IPS DF 19.7 (cell line): ENCODE results near the gene POU2AF1.

Source experiments
- DNase-seq: peaks from one replicate; pipeline ENCODE4 v3.0.0-alpha.2; 2013; ENCODE audit warnings: low read depth, low spot score

Gene POU2AF1

DNA sequence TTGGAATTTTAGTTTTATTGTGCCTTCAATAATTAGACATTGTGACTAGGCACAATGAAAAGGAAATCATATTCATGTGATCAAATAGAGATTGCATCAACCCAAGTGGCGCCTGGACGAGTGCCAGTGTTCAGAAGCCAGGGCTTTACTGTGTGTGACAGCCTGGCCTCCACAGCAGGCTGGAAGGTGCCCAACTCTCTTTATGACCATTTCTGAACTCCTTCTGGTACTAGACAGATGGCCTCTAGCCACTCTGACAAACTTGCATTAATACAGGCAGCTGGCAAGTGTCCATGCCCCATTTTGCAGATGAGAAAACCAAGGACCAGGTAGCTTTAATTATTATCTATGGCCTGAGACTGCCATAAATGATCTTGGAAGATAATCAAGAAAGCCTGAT lies 8.3 kb upstream of the POU2AF1 start:
- DNase-seq, result no peak

DNA sequence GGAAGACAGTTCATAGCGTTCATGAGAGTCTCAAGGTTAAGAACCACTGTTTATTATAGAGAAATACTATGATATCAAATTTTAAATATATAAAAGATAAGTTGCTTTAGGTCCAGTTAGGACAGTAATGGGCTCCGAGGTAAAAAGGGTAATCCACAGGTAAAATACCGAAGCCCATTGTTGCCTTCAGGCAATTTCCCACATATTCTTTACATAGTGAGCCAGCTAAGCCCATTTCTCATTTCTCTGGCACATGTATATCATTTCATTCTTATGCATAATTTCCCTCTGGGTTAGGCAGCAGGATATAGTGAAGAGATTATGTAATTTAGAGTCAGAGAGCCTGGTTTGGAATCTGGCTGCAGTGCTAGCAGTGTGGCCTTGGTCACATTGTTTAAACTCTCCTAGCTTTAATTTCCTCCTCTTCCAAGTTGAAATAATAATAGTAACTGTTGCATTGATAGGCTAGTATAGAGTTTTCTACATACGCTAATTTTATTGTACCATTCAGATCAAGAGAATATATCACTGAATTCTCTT lies 7.6 kb upstream of the POU2AF1 start:
- DNase-seq, result no peak

- no peak for DNase-seq
Observed at GRCh38 chr11:111384494-111384893, 5.4 kb upstream of the POU2AF1 start.

DNA sequence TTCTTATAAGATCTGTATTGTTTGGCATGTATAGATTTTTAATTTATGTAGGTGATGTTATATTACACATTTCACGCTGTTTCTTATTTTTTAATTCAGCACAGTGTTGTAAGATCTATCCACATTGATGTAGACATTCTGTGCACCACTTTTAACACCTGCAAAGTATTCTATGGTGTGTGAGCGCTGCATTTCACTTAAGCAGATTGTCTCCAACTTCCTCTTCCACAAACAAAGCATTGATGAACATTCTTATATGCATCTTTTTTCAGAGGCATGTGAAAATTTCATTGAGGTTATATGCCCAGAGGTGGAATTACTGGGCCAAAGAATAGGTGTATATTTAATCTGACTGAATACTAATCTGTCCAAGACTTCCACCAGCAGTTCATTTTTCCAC lies 3.4 kb upstream of the POU2AF1 start:
- no peak for DNase-seq

DNA sequence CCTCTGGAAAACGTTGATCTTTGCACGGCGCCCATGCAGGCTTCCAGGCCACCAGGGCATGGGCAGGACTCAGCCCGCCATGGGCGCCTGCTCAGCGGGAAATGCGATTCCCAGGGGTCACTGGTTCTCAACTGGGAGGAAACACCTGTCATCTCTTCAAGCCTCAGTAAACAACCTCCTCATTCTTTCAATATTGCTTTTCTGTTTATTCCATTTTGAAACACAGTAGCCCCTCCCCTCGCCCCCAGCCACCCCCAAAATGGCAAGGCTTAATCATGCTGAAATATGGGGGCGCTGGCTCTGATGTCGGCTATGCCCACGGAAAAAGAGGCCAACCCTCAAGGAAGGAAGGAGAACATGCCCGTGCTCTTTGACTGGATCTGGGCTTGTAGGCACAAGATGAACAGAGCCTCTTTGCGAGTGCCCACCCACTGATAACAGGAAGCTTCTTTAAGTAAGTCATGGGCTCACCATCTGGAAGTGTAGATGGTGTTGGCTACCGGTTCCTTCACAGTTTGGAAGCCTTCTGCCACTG lies 594 bp upstream of the POU2AF1 start:
- DNase-seq, result no peak

DNA sequence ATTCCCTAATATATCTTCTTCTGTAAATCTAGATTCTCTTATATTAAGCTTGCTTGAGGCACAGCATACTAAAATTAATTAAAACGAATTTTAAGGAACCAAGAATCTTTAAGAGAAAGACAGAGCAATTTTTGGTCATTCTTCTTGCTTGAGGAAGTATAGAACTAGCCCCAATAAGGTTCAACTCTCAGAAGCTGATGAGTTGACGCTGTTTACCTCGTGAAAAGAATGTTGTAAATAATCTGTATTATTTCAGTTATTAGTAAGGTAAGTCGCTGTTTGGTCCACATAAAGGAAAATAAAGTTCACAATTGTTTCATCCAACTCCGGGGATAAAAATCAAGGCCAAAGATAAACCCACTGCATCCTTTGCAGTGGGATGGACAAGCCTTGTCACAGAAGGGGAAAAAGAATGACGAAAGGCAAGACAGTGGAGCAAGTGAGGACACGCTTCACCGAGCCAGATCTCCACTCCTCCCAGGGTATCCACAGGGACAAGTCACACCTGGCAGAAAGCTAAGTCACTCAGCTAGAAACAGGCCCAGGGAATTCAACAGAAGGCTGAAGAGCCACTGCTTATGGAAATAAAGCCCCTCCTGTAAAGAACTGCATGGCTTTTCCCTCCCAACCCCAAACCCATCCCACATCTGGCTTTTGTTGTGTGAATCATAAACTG lies 752 bp downstream of the POU2AF1 start:
- DNase-seq, result no peak

- no peak for DNase-seq
Observed at GRCh38 chr11:111376181-111376871, 2.7 kb downstream of the POU2AF1 start.

DNA sequence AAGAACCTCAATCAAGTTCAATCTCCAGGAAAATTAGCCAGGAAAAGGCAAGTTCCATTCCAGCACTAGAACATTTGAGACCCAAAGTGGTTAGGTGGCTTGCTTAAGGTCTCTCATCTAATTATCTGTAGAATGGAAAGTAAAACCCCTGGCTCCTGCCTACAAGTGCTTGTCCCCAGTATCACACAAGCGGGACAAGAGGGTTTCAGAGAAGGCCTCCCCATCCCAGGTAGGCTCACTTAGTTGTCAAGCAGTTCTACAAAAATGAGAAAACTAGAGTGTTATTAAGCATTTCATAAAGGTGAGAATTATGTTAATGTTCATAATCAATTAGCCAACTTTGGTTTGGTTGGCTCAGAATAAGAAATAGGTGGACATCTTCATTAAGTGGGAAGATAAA lies 5.5 kb downstream of the POU2AF1 start:
- no peak for DNase-seq

DNA sequence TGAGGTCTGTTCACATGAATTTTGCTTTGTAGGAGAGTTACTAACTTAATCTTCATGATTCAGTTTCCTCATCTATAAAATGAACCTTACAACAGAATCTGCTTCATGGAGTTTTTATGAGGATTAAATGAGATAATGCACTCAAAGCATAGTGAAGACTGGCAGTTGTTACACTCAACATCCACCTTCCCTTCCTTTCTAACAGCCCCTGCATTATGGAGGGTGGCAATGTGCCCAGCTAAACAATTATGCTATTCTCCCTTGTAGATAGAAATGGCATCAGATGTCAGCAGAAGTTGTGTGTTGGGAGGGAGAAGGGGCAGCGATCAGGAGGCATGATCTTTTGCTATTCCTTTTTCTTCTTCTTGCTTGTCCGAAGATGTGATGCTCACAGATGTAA lies 6.5 kb downstream of the POU2AF1 start:
- DNase-seq, result no peak

DNA sequence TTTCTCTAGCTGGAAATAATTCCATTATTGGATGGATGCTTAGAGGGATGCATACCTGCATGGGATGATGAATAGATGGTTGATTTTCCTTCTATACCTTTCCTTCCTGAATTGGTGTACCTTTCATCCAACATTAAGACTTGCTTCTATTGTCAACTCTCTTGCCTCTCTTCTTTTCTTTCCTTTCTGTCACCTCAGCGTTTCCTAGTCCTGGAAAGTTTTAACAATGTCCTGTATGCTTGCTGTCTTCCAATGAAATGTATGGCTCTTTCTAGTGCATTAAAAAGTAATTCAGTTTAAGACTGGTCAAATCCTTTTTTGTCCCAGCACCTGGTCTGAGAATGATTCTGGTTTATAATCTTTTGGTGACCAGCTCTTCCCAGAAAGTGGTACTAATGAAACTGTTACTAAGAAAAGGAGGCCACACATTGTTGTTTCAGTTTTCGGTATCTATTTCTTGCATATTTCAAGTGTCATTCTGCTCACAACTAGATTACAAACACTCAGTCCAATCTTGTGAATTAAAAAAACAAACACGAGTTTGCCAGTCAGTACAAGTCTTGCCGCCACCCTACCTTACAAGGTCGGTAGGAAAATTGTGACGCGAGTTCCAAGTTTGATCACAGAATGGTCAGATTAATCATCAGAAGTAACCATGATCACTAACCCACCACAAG lies 8.0 kb downstream of the POU2AF1 start:
- no peak for DNase-seq

DNA sequence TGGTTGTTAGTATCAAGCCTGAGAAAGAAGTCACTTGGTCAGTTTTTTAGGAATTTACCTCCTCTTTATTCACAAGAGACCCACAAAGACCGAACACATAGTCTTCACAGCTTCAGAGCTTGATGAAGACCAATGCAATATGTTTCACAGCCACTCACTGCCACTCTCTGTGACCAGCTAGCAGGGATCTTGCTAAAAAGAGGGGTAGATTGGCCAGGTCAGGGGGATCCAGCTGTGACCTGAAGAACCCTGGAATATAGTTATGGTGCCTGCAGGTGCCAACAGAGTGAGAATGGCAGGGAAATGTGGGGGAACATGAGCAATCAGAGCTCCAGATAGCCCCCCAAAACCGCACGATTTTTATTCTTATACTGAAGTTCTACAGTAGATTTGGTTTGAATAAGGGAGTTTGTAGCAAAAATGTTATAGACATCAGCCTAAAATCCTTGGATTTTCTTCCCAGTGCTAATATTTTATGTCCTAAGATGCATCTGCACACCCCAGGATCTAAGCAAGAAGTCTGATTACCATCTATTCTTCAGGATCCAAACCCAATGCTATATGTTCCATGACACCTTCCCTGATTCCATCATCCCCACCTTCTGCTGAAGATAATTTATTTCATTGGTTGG lies 8.7 kb downstream of the POU2AF1 start:
- no peak for DNase-seq

DNA sequence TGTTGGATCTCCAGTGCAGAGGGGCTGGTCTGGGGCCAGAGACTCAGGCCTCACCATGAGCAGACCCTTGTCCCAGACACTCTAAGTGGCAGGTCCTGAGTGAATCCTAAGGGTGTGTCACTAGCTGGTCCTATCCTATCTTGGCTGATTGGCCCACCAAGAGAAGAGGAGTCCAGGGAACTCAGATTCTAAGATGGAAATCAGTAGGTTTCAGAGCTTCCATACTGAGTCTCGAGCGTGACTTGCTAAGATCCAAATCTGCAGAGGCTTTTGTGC lies 10.9 kb downstream of the POU2AF1 start:
- DNase-seq, result no peak

- no peak for DNase-seq
Observed at GRCh38 chr11:111367411-111368284, 11.4 kb downstream of the POU2AF1 start.

- DNase-seq, result no peak
Observed at GRCh38 chr11:111366560-111367410, 12.3 kb downstream of the POU2AF1 start.

GRCh38 chr11:111365722-111366559 lies 13.1 kb downstream of the POU2AF1 start:
- DNase-seq, result no peak

GRCh38 chr11:111364503-111364902 lies 14.6 kb downstream of the POU2AF1 start:
- no peak for DNase-seq

- DNase-seq, result no peak
Observed at GRCh38 chr11:111363985-111364384, 15.1 kb downstream of the POU2AF1 start.

GRCh38 chr11:111362887-111363411 lies 16.1 kb downstream of the POU2AF1 start:
- no peak for DNase-seq

- no peak for DNase-seq
Observed at GRCh38 chr11:111361874-111362273, 17.2 kb downstream of the POU2AF1 start.
